Activated CD4-positive, alpha-beta T cell treated with anti-CD3 and anti-CD28 coated beads, Interleukin-2, amount 50 U/mL, for 48 hours (primary cell): ENCODE measurements around the gene SMOC1.

Source experiments
- DNase-seq, 2 experiments: peaks; one replicate each; pipeline ENCODE4 v3.0.0-alpha.2; 2020

SMOC1 gene

GRCh38 chr14:69863083-69863482, 16.1 kb upstream of the SMOC1 start:
- no peak for DNase-seq

- no peak for DNase-seq
Measured at GRCh38 chr14:69865701-69866365, 13.4 kb upstream of the SMOC1 start.

GRCh38 chr14:69868363-69868963, 10.8 kb upstream of the SMOC1 start:
- no peak for DNase-seq

DNA sequence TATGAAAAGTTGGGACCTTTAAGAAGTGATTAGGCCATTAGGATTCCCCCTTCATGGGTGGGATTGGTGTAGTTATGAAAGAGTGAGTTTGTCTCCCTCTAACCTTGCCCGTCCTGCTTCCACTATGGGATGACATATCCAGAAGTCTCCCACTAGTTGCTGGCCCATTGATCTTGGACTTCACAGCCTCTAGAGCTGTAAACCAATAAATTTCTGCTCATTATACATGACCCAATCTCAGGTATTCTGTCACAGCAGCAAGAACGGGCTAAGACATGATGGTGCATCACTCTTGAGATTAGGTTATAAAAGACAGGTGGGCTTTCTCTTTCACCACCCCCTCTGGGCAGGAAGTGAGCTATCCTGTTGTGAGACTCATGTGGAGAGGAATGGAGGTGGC, 8.6 kb upstream of the SMOC1 start:
- no peak for DNase-seq

DNA sequence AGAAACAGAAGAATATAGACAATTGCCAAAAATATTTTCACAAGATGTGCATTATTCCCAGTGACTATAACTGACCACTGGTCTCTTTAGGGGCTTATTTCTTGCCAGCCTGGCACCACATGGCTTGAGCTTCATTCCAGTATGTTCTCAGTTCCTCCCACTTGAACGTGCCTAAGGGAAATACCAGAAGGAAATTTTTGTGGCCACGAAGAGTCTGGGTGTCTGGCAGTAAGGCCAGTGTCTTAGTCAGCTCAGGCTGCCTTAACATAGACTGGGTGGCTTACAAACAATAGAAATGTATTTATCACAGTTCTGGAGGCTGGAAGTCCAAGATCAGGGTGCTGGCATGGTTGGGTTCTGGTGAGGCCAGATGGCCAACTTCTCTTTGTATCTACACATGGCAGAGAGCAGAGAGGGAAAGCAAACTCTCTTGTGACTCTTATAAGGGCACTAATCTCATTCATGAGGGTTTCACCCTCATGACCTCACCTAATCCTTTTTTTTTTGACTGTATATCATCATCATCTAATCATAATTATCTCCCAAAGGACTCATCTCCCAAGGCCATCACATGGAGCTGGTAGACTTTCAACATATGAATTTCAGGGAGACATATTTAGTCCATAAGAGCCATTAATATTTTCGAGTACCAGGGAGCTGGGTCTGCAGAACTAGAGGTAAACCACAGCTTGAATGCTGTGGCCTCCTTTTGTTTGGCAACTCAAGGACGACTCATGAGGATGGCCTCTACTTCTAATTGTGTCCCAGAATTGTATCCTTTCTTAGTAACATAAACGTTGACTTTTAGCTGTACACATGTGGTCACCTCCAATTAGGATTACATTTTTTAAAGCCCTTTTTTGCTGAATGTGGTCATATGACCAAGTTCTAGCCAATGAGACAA, 5.1 kb upstream of the SMOC1 start:
- no peak for DNase-seq

- no peak for DNase-seq
Measured at GRCh38 chr14:69876221-69876847, 2.9 kb upstream of the SMOC1 start.

- DNase-seq, result no peak
Measured at GRCh38 chr14:69876848-69877306, 2.3 kb upstream of the SMOC1 start.

DNA sequence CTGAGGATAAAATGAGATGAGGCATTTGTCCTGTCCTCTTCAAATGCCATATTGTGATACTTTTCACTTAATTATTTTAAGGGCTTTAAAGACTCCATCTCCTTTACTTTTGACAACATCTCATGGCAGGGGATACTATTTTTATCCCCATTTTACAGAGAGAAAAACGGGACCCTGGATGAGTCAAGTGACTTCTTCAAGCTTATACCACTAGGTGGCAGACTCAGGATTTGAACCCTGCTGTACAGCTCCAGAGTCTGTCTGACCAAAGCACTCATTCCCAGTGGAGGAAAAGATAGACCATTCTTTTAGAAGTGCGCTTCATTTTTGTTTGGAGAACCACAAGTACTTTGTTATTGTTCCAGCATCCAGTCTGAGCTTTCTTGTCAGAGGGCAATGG, 1.7 kb upstream of the SMOC1 start:
- no peak for DNase-seq

GRCh38 chr14:69878251-69878650, 965 bp upstream of the SMOC1 start:
- DNase-seq, result no peak

- DNase-seq, result no peak
Measured at GRCh38 chr14:69880044-69880487, 850 bp downstream of the SMOC1 start.

GRCh38 chr14:69880893-69881292, 1.7 kb downstream of the SMOC1 start:
- no peak for DNase-seq

DNA sequence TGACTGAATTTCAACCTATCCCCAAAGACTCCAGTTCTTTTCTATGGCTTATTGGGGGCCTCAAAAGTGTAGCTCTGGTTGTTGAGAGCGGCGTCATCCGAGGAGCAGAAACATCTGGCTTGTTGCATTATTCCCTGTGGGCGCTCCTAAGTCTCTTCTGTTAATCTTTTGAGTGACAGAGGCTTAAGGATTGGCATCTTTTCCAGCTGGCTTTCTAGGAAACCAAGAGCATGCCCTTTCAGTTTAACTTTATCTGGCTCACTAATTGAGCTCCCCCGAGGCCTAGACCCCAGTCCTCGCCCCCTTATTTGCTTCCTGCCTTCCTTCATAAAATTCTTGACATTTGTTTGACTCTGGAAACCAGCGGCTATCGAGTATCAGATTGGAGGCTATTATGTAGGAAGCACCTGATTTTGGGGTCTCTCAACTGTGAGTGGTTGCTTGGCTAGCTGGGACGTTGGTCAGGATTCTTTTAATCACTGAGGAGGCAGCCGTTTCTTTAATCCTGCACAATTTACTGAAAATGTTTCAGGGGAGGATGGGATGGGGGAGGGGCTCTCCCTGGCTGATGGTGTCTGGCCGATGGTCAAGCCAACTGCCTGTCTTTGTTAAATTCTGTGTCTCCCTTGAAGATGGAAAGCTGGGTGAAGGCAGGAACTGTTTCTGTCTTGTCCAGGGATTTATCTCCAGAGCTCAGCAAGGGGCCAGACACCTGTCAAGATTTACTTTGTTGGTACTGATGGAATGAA, 3.1 kb downstream of the SMOC1 start:
- no peak for DNase-seq

GRCh38 chr14:69882915-69883314, 3.7 kb downstream of the SMOC1 start:
- DNase-seq, result no peak

GRCh38 chr14:69886453-69887242, 7.4 kb downstream of the SMOC1 start:
- DNase-seq, result no peak

DNA sequence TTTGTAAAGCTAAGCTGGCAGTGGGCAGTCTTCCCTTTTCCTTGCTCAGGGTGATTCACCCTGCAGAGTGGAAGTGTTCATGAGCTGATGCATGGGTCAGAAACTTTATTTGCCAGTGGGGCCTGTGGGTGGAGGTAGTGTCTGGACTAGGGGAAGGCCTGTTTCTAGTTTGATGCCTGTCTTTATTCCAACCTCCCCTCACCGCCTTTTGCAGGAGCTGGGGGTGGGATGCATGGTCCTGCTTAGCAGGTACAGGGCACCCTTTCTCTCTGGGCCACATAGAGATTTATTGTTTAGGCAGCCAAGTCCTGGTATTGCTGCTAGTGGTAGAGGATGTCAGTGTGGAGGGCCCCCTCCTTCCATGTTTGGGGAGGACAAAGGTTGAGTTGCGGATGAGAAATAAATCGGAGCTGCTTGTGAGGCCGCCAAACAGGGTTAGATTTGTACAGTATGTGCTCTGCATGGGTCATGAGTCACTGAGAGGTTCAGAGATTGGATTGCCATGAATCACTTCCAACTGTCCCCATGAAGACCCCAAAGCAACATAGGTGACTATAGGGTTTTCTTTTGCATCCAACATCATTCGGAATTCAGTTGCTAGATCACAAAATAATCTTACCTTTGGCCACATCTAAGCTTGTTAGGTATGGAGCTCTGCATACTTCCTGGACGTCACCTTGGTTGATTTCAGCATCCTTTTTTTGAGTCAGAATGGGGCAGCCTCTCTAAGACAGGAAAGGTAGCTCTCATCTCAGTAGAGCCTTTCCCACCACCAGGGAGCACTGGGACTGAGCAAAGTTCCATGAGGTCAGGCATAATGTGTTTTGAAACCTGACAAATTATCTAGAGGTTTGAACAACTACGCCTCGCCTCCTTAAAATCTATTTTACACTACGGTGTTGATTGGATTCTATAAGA, 8.8 kb downstream of the SMOC1 start:
- DNase-seq, result no peak

DNA sequence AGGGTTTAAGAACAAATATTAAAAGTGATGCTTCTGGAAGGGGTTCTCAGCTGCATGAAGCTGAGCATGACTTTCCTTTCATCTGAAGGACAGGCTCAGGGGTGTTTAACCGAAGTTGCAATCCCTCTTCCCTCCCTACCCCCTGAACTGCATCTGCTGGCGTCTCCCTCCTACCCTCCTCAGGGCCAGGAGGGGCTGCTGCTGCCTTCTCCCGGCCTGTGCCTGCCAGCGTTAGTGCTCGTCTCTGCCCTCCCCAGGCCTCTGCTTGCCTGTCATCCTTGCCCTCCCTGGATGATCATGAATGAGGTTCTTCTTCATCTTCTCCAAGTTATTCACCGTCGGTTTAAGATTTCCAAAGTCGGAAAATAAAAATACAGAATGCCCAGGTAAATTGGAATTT, 12.2 kb downstream of the SMOC1 start:
- DNase-seq, result no peak

DNA sequence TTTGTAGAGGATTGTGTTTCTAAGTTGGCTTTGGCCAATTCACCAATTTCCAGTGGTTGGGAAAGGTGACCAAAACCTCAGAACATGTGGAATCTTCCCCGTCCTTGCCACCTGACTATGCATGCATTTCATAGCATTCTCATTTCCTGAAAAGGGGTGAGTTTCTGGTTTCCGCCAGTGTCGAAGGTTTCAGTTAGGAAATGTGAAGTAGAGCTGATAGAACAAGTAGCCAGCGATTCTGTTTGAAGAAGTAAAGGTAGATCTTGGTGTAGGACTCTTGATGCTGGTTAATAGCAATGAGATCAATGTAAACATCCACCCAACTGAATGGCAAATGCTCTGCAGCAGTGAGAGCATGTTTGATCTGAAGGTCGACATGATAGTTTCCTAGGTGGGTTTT, 15.9 kb downstream of the SMOC1 start:
- DNase-seq, result no peak

- DNase-seq, result no peak
Measured at GRCh38 chr14:69896080-69896479, 16.9 kb downstream of the SMOC1 start.

DNA sequence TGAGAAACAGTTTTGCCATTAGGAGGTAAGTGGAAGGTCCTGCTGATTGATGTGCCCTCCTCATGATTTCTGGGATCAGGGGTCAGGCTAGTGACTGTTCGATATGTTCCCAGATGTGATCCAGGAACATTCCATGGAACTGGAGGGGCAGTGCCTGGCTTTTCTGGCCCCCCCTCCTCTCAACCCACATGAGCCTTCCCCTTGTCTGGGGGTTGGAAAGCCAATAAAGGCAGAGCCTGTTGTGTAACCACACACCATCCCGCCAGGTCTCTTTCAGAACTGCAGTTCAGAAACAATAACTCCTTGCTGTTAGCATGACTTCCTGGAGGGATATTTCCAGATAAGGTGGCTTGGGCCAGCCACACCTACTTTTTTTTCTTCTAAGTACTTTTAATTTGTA, 17.8 kb downstream of the SMOC1 start:
- no peak for DNase-seq

- no peak for DNase-seq
Measured at GRCh38 chr14:69900603-69901002, 21.4 kb downstream of the SMOC1 start.
